Measurements from ENCODE around the gene CBLB.

Gene CBLB

GRCh38 chr3:105715372-105715771 lies 153.4 kb downstream of the CBLB start:
- Histone ChIP-seq H3K4me3 (ENCODE audit: severe bottlenecking) (no peak overlapping the region), H3K4me1 (ENCODE audit: insufficient read depth, poor library complexity, severe bottlenecking) (peaks cover 16% of the 10 kb centered on the region), H3K9me3 (ENCODE audit: severe bottlenecking) (no peaks in the 10 kb centered on the region), H3K27ac (ENCODE audit: poor library complexity, severe bottlenecking) (no peak overlapping the region), H3K27me3 (ENCODE audit: insufficient read depth, poor library complexity, severe bottlenecking) (no peaks in the 10 kb centered on the region), H3K36me3 (ENCODE audit: low read depth) (peaks cover 26% of the 10 kb centered on the region)
- DNase-seq (ENCODE audit: low spot score) (no peak), ATAC-seq (ENCODE audit: low read depth) (peak; percentile 58; the same call in 1 of the 3 replicates)
- no peak for TF ChIP-seq CTCF (IDR thresholded peaks at IDR 0.05; ENCODE audit: poor library complexity, severe bottlenecking)

GRCh38 chr3:105714453-105714852 lies 154.4 kb downstream of the CBLB start:
- peaks cover 20% of the 10 kb centered on the region for H3K36me3 ChIP-seq (ENCODE audit: low read depth)
- no peaks in the 10 kb centered on the region for H3K27me3 ChIP-seq (ENCODE audit: insufficient read depth, poor library complexity, severe bottlenecking)
- no peak overlapping the region for H3K27ac ChIP-seq (ENCODE audit: poor library complexity, severe bottlenecking)
- H3K9me3 ChIP-seq (ENCODE audit: severe bottlenecking): no peaks in the 10 kb centered on the region
- H3K4me3 ChIP-seq (ENCODE audit: severe bottlenecking): no peak overlapping the region
- no peak for ATAC-seq (ENCODE audit: low read depth)
- DNase-seq (ENCODE audit: low spot score): no peak
- TF ChIP-seq CTCF (IDR thresholded peaks at IDR 0.05; ENCODE audit: poor library complexity, severe bottlenecking): no peak
- H3K4me1 ChIP-seq (ENCODE audit: insufficient read depth, poor library complexity, severe bottlenecking): peaks cover 9% of the 10 kb centered on the region

- no peak for ATAC-seq (ENCODE audit: low read depth)
- H3K4me3 ChIP-seq (ENCODE audit: severe bottlenecking): no peak overlapping the region
- no peaks in the 10 kb centered on the region for H3K4me1 ChIP-seq (ENCODE audit: insufficient read depth, poor library complexity, severe bottlenecking)
- no peak overlapping the region for H3K27ac ChIP-seq (ENCODE audit: poor library complexity, severe bottlenecking)
- no peak for TF ChIP-seq CTCF (IDR thresholded peaks at IDR 0.05; ENCODE audit: poor library complexity, severe bottlenecking)
- no peaks in the 10 kb centered on the region for H3K27me3 ChIP-seq (ENCODE audit: insufficient read depth, poor library complexity, severe bottlenecking)
- no peak for DNase-seq (ENCODE audit: low spot score)
- no peaks in the 10 kb centered on the region for H3K9me3 ChIP-seq (ENCODE audit: severe bottlenecking)
- H3K36me3 ChIP-seq (ENCODE audit: low read depth): no peaks in the 10 kb centered on the region
These were observed 159.8 kb downstream of the CBLB start for GRCh38 chr3:105708980-105709379.

GRCh38 chr3:105707009-105707408 lies 161.8 kb downstream of the CBLB start:
- H3K36me3 ChIP-seq (ENCODE audit: low read depth): peaks cover 7% of the 10 kb centered on the region
- H3K27ac ChIP-seq (ENCODE audit: poor library complexity, severe bottlenecking): no peak overlapping the region
- ATAC-seq (ENCODE audit: low read depth): no peak
- no peak for TF ChIP-seq CTCF (IDR thresholded peaks at IDR 0.05; ENCODE audit: poor library complexity, severe bottlenecking)
- H3K27me3 ChIP-seq (ENCODE audit: insufficient read depth, poor library complexity, severe bottlenecking): no peaks in the 10 kb centered on the region
- no peaks in the 10 kb centered on the region for H3K4me1 ChIP-seq (ENCODE audit: insufficient read depth, poor library complexity, severe bottlenecking)
- DNase-seq (ENCODE audit: low spot score): no peak
- no peak overlapping the region for H3K4me3 ChIP-seq (ENCODE audit: severe bottlenecking)
- H3K9me3 ChIP-seq (ENCODE audit: severe bottlenecking): no peaks in the 10 kb centered on the region

GRCh38 chr3:105704726-105705410 lies 163.9 kb downstream of the CBLB start:
- Histone ChIP-seq H3K4me3 (ENCODE audit: severe bottlenecking) (no peak overlapping the region), H3K9me3 (ENCODE audit: severe bottlenecking) (no peaks in the 10 kb centered on the region), H3K27ac (ENCODE audit: poor library complexity, severe bottlenecking) (no peak overlapping the region), H3K27me3 (ENCODE audit: insufficient read depth, poor library complexity, severe bottlenecking) (no peaks in the 10 kb centered on the region), H3K4me1 (ENCODE audit: insufficient read depth, poor library complexity, severe bottlenecking) (no peaks in the 10 kb centered on the region), H3K36me3 (ENCODE audit: low read depth) (peaks cover 7% of the 10 kb centered on the region)
- DNase-seq (ENCODE audit: low spot score): no peak
- ATAC-seq (ENCODE audit: low read depth): no peak
- TF ChIP-seq CTCF (IDR thresholded peaks at IDR 0.05; ENCODE audit: poor library complexity, severe bottlenecking): no peak

All from RWPE2 (cell line).